Upper lobe of right lung (tissue), 1 donor: Measurements from ENCODE around the gene STARD10. TPM values are rescaled to one million over a fixed set of nuclear protein-coding genes. Genes with fewer than 3 reads are reported as not detected.
A peak's percentile ranks its signal among the peaks of the same experiment; 100 is the strongest.
"Not testable (repeated sequence)": the region's sequence is repeated elsewhere in the genome, so short reads cannot be mapped to it uniquely, and the experiment has no call there.

Experiments
- ATAC-seq: fragments of 200-7000 bp; cut with Tn5 transposase; one replicate; pipeline ENCODE4 v1.9.1; 2020; ENCODE audit warnings: mild to moderate bottlenecking, moderate library complexity
- DNase-seq: peaks from one replicate; pipeline ENCODE4 v3.0.0-alpha.2; 2020
- H3K27ac ChIP-seq: fragments of 200-600 bp; one replicate; pipeline ENCODE4 v1.8.0; 2022
- H3K27me3 ChIP-seq: fragments of 200-600 bp; one replicate; pipeline ENCODE4 v1.8.0; 2022; ENCODE audit warnings: mild to moderate bottlenecking
- H3K36me3 ChIP-seq: fragments of 200-600 bp; one replicate; pipeline ENCODE4 v1.8.0; 2022
- H3K4me1 ChIP-seq: fragments of 200-600 bp; one replicate; pipeline ENCODE4 v1.8.0; 2022
- H3K4me3 ChIP-seq: fragments of 200-600 bp; one replicate; pipeline ENCODE4 v1.8.0; 2022; ENCODE audit warnings: mild to moderate bottlenecking
- H3K9me3 ChIP-seq: fragments of 200-600 bp; one replicate; pipeline ENCODE4 v1.8.0; 2022
- CTCF ChIP-seq: fragments of 200-600 bp; IDR thresholded peaks from one replicate; pipeline ENCODE4 v1.8.0; 2022; ENCODE audit warnings: antibody characterized with exemption
- intact Hi-C: fragments of 100-400 bp; cut with DNase I; formaldehyde crosslinking; loops from one replicate; pipeline ENCODE4 v1.11.0; 2022
- total RNA-seq: library from RNA; stranded (reverse); fragmentation: NEBNext Ultra II Directional; extraction: Animal tissue kit (Norgen Biotek cat#: 25700); gene quantifications from one replicate; pipeline ENCODE4 v1.2.1, GENCODE V29; 2021
- donor health status: DM: no; HTN: yes; CAD: no; lungs with severe emphysema.

Gene STARD10
- total RNA-seq, 1 donor from 2014 or later, result 116 TPM

GRCh38 chr11:72808331-72808798 is 14.5 kb upstream of the STARD10 start:
- ATAC-seq, result peak; percentile 16
- peak overlapping the region; percentile 75 for H3K27ac ChIP-seq
- H3K4me1 ChIP-seq, result peaks cover 15% of the 10 kb centered on the region
- no peaks in the 10 kb centered on the region for H3K36me3 ChIP-seq
- H3K27me3 ChIP-seq, result no peaks in the 10 kb centered on the region
- no peaks in the 10 kb centered on the region for H3K9me3 ChIP-seq
- no peak for DNase-seq
- intact Hi-C loops, result no loop called here
- no peak for TF ChIP-seq CTCF
- no peak overlapping the region for H3K4me3 ChIP-seq

GRCh38 chr11:72807792-72808191 is 13.9 kb upstream of the STARD10 start:
- no peaks in the 10 kb centered on the region for H3K27me3 ChIP-seq
- no peaks in the 10 kb centered on the region for H3K9me3 ChIP-seq
- no peaks in the 10 kb centered on the region for H3K36me3 ChIP-seq
- peak overlapping the region; percentile 75 for H3K27ac ChIP-seq
- ATAC-seq (peak; percentile 70), DNase-seq (no peak)
- H3K4me3 ChIP-seq, result no peak overlapping the region
- TF ChIP-seq CTCF, result no peak
- H3K4me1 ChIP-seq, result peaks cover 9% of the 10 kb centered on the region
- intact Hi-C loops, result no loop called here

GRCh38 chr11:72807021-72807693 is 13.3 kb upstream of the STARD10 start:
- Histone ChIP-seq H3K27ac (peak overlapping the region; percentile 75), H3K4me3 (no peak overlapping the region), H3K4me1 (peaks cover 3% of the 10 kb centered on the region), H3K9me3 (no peaks in the 10 kb centered on the region), H3K27me3 (no peaks in the 10 kb centered on the region), H3K36me3 (no peaks in the 10 kb centered on the region)
- ATAC-seq (peak; percentile 57), DNase-seq (peak; percentile 65)
- intact Hi-C loops, result no loop called here
- TF ChIP-seq CTCF, result no peak

DNA sequence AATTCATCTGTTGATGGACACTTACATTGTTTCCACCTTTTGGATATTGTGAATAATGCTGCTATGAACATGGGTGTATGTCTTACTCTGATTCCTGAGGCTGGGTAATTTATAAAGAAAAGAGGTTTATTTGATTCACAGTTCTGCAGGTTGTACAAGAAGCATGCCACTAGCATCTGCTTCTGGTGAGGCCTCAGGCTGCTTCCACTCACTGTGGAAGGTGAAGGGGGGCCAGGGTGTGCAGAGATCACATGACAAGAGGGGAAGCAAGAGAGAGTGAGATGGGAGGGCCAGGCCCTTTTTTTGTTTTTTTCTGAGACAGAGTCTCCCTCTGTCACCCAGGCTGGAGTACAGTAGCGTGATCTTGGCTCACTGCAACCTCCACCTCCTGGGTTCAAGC is 12.5 kb upstream of the STARD10 start:
- H3K27me3 ChIP-seq, H3K36me3 ChIP-seq, DNase-seq, H3K4me1 ChIP-seq, intact Hi-C loops, H3K9me3 ChIP-seq, ATAC-seq, H3K4me3 ChIP-seq: not testable (repeated sequence)
- H3K27ac ChIP-seq, result peak overlapping the region; percentile 53

DNA sequence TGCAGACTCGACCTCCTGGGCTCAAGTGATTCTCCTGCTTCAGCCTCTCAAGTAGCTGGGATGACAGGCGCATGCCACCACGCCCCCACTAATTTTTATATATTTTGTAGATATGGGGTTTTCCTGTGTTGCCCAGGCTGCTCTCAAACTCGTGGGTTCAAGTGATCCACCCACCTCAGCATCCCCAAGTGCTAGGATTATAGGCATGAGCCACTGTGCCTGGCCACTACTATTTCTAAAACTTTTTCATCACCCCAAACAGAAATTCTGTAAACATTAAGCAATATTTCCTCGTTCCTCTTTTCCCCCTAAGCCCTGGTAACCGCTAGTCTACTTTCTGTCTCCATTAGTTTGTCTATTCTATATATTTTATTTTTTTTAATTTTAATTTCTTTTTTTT is 11.4 kb upstream of the STARD10 start:
- Histone ChIP-seq H3K27me3 (no peaks in the 10 kb centered on the region), H3K27ac (no peak overlapping the region), H3K36me3 (no peaks in the 10 kb centered on the region), H3K9me3 (no peaks in the 10 kb centered on the region), H3K4me3 (no peak overlapping the region), H3K4me1 (no peaks in the 10 kb centered on the region)
- no peak for DNase-seq
- peak; percentile 53 for ATAC-seq
- intact Hi-C loops, result no loop called here
- TF ChIP-seq CTCF, result no peak

DNA sequence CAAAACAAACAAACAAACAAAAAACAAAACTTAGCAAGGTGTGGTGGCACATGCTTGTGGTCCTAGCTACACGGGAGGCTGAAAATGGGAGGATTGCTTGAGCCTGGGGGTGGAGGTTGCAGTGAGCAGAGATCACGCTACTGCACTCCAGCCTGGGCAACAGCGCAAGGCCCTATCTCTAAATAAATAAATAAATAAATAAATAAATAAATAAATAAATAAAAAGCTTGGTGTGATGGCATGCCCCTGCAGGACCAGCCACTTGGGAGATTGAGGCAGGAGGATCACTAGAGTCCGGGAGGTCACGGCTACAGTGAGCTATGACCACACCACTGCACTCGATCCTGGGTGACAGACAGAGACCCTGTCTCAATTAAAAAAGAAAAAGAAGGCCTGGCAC is 9.0 kb upstream of the STARD10 start:
- TF ChIP-seq CTCF, result no peak
- Histone ChIP-seq H3K27me3 (no peaks in the 10 kb centered on the region), H3K36me3 (no peaks in the 10 kb centered on the region), H3K4me1 (no peaks in the 10 kb centered on the region), H3K27ac (no peak overlapping the region), H3K4me3 (no peak overlapping the region), H3K9me3 (no peaks in the 10 kb centered on the region)
- intact Hi-C loops, result no loop called here
- ATAC-seq (no peak), DNase-seq (no peak)
